Mesothelial cell of epicardium (in vitro differentiated cells): ENCODE results near the gene APH1B. TPM values are rescaled to one million over a fixed set of nuclear protein-coding genes. Genes with fewer than 3 reads are reported as not detected.
"Not testable (repeated sequence)": the region's sequence is repeated elsewhere in the genome, so short reads cannot be mapped to it uniquely, and the experiment has no call there.

Experiments
- DNase-seq, 2 experiments: peaks; one replicate each; pipeline ENCODE4 v3.0.0; 2021; ENCODE audit warnings: low spot score in 2 of 2; ENCODE audit not compliant: unreplicated experiment in 2 of 2
- H3K27ac Mint-ChIP-seq: 2 replicates; pipeline ENCODE4 v1.8.0; 2021; ENCODE audit warnings: mixed read lengths
- H3K27me3 Mint-ChIP-seq: 2 replicates; pipeline ENCODE4 v1.8.0; 2021; ENCODE audit warnings: low read depth, mixed read lengths
- H3K36me3 Mint-ChIP-seq: 2 replicates; pipeline ENCODE4 v1.8.0; 2021; ENCODE audit warnings: mixed read lengths
- H3K4me1 Mint-ChIP-seq: 2 replicates; pipeline ENCODE4 v1.8.0; 2021; ENCODE audit warnings: mixed read lengths
- H3K4me3 Mint-ChIP-seq: 2 replicates; pipeline ENCODE4 v1.8.0; 2021; ENCODE audit warnings: mild to moderate bottlenecking, moderate library complexity, mixed read lengths
- H3K9me3 Mint-ChIP-seq: 2 replicates; pipeline ENCODE4 v1.8.0; 2021; ENCODE audit warnings: mixed read lengths
- total RNA-seq: library from RNA; stranded (reverse); gene quantifications from 3 replicates; pipeline ENCODE4 v1.2.1, GENCODE V29; 2021
- TF ChIP-seq, protein P1 (sequence below): fragments of 200-600 bp; sonication (generic); IDR thresholded peaks from one replicate; pipeline ENCODE4 v1.5.0; 2021; ENCODE audit warnings: antibody characterized with exemption; ENCODE audit not compliant: unreplicated experiment

APH1B gene
- total RNA-seq, 1 donor from 2014 or later = 21.9 TPM

DNA sequence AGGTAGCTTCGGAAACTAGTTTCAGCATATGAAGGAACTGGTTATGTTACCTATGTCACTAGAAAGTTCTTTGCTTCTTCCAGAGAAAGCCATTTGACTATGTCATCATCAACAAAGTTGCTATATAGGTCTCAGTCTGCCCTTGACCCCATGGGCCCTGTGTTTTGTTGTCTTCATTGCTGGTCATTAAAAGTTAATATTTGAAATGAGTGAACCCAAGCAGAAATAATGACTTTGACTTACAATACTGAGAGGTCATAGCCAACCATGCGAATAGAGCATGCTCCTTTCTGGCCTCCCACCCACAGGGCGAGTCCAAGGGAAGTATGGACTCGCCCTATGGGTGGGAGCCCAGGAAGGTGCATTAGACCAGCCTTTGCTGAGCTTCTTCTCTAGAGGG is 40.9 kb downstream of the APH1B start:
- TF ChIP-seq, protein P1, sequence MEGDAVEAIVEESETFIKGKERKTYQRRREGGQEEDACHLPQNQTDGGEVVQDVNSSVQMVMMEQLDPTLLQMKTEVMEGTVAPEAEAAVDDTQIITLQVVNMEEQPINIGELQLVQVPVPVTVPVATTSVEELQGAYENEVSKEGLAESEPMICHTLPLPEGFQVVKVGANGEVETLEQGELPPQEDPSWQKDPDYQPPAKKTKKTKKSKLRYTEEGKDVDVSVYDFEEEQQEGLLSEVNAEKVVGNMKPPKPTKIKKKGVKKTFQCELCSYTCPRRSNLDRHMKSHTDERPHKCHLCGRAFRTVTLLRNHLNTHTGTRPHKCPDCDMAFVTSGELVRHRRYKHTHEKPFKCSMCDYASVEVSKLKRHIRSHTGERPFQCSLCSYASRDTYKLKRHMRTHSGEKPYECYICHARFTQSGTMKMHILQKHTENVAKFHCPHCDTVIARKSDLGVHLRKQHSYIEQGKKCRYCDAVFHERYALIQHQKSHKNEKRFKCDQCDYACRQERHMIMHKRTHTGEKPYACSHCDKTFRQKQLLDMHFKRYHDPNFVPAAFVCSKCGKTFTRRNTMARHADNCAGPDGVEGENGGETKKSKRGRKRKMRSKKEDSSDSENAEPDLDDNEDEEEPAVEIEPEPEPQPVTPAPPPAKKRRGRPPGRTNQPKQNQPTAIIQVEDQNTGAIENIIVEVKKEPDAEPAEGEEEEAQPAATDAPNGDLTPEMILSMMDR = no peak
- Mint-ChIP-seq H3K36me3 (no peaks in the 10 kb centered on the region), H3K4me3 (no peak overlapping the region), H3K27me3 (peaks cover 2% of the 10 kb centered on the region), H3K9me3 (peaks cover 6% of the 10 kb centered on the region), H3K4me1 (peaks cover 8% of the 10 kb centered on the region), H3K27ac (no peak overlapping the region)
- DNase-seq = no peak

DNA sequence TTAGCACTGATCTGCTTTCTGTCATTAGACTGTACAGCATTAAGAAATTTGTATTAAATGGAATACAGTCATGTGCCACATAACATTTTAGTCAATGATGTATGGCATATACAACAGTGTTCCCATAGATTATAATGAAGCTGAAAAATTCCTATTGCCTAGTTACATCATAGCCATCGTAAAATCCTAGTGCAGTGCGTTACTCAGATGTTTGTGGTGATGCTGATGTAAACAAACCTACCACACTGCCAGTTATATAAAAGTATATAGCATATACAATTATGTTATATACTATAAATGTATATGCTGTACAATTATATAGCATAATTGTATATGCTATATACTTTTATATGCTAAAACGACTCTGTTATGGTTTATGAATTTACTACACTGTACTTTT is 41.7 kb downstream of the APH1B start:
- H3K4me1 Mint-ChIP-seq = peaks cover 15% of the 10 kb centered on the region

DNA sequence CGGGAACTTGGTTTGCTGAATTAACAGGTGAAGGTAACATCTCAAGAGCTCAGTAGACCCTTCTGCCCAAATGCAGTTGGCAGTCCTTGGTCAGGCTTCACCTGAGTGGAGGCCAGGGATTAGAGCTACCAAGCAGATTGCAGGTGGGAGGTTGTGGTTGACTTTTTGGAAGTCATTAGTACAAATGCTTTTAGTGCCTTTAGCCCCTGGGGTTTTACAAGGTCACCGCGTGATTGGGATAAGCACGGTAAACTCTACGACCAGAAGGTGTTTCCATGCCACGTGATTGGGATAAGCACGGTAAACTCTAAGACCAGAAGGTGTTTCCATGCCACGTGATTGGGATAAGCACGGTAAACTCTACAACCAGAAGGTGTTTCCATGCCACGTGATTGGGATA is 43.0 kb downstream of the APH1B start:
- H3K4me1 Mint-ChIP-seq = peaks cover 26% of the 10 kb centered on the region
- H3K36me3 Mint-ChIP-seq, H3K27ac Mint-ChIP-seq, H3K4me3 Mint-ChIP-seq, DNase-seq, H3K9me3 Mint-ChIP-seq, H3K27me3 Mint-ChIP-seq: not testable (repeated sequence)

More for the DNA sequence above, 41.7 kb downstream of the APH1B start:
- H3K9me3 Mint-ChIP-seq = peaks cover 6% of the 10 kb centered on the region
- H3K4me3 Mint-ChIP-seq = no peak overlapping the region
- H3K27me3 Mint-ChIP-seq = peaks cover under 1% of the 10 kb centered on the region
- TF ChIP-seq, protein P1 = no peak
- no peak for DNase-seq
- H3K27ac Mint-ChIP-seq = no peak overlapping the region
- no peaks in the 10 kb centered on the region for H3K36me3 Mint-ChIP-seq

DNA sequence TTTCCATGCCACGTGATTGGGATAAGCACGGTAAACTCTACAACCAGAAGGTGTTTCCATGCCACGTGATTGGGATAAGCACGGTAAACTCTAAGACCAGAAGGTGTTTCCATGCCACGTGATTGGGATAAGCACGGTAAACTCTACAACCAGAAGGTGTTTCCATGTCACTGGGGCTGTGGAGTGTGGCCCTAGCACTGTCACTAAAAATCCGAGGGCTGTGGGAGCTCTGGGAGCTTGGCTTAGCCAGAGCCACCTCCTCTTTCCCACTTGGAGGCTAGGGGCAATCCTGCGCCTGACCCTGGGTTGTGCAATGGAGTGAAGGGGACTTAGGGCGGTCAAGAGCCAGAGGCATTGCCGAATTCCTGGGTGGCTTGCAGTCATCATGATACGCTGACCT is 43.6 kb downstream of the APH1B start:
- not testable (repeated sequence) for DNase-seq, H3K4me3 Mint-ChIP-seq

DNA sequence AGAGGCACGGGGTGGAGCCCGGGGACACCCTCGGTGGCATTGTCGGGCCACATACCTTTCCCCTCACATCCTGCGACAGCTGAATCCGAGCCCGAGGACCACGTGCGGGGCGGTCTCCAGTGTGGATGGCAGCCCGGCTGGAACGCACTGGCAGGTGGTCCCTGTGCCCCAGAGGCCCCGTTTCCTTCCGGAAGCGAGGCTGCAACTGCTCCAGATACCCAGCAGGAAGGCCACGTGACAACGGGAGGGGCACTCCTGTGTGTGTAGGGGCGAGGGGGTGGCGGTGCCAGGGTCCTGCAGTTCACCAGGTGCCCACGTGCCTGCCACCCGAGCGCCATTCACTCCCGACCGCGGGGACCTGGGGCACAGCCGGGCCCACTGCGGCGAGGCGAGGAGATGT is 44.1 kb downstream of the APH1B start:
- Mint-ChIP-seq H3K4me1 (peaks cover 26% of the 10 kb centered on the region), H3K27me3 (no peaks in the 10 kb centered on the region), H3K4me3 (no peak overlapping the region), H3K36me3 (no peaks in the 10 kb centered on the region), H3K9me3 (peaks cover 6% of the 10 kb centered on the region), H3K27ac (no peak overlapping the region)
- TF ChIP-seq, protein P1 = no peak
- no peak for DNase-seq

More for the DNA sequence above, 43.6 kb downstream of the APH1B start:
- H3K36me3 Mint-ChIP-seq, H3K27me3 Mint-ChIP-seq, H3K27ac Mint-ChIP-seq, H3K9me3 Mint-ChIP-seq: not testable (repeated sequence)
- H3K4me1 Mint-ChIP-seq = peaks cover 26% of the 10 kb centered on the region

DNA sequence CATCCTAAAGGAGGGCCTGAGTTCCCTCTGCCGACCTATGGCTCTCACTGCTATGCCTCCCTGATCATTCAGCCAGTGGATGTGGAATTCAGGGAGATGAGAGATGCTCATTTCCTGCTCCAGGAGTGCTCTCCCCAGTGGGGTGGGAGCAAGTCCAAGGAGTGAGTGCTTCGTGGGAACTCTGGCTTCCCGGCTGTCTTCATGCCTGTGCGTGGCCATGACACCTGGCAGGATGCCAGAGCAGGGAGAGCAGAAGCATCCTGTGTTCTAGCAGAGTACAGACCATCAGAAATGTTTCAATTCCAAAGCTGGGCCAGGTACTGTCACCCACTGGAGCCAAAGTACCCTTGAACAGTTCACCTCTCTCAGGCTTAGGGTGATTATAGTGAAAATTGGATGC is 45.1 kb downstream of the APH1B start:
- Mint-ChIP-seq H3K27ac (no peak overlapping the region), H3K9me3 (peaks cover 6% of the 10 kb centered on the region), H3K36me3 (no peaks in the 10 kb centered on the region), H3K4me3 (no peak overlapping the region), H3K27me3 (no peaks in the 10 kb centered on the region), H3K4me1 (peaks cover 26% of the 10 kb centered on the region)
- TF ChIP-seq, protein P1 = no peak
- DNase-seq = peak in 1 of 2 experiments; percentile 50
